ENCODE measurements around the gene CLTA.

The CLTA gene

GRCh38 chr9:36190388-36191289 lies at the start of gene CLTA:
Gene CLTA, plus strand, starts transcription at chr9:36190921. Its CDS starts 136 bp downstream, at chr9:36191057.
- DNase-seq (ENCODE audit: low read depth in 4 of 4, low spot score in 1 of 4) = peak; percentile 79 to 93 (median 84)

- DNase-seq (ENCODE audit: low read depth in 4 of 4, low spot score in 1 of 4) = no peak
These were observed 49.4 kb upstream of the CLTA start for GRCh38 chr9:36141288-36141687.

GRCh38 chr9:36141761-36142160 lies 49.0 kb upstream of the CLTA start:
- DNase-seq (ENCODE audit: low read depth in 4 of 4, low spot score in 1 of 4) = no peak

- no peak for DNase-seq (ENCODE audit: low read depth in 4 of 4, low spot score in 1 of 4)
These were observed 48.0 kb upstream of the CLTA start for GRCh38 chr9:36142510-36143244.

GRCh38 chr9:36143245-36143641 lies 47.5 kb upstream of the CLTA start:
- no peak for DNase-seq (ENCODE audit: low read depth in 4 of 4, low spot score in 1 of 4)

GRCh38 chr9:36144309-36145232 lies 46.1 kb upstream of the CLTA start:
- no peak for DNase-seq (ENCODE audit: low read depth in 4 of 4, low spot score in 1 of 4)

- DNase-seq (ENCODE audit: low read depth in 4 of 4, low spot score in 1 of 4) = no peak
These were observed 44.8 kb upstream of the CLTA start for GRCh38 chr9:36145970-36146369.

GRCh38 chr9:36146651-36147050 lies 44.1 kb upstream of the CLTA start:
- DNase-seq (ENCODE audit: low read depth in 4 of 4, low spot score in 1 of 4) = no peak

GRCh38 chr9:36147441-36148175 lies 43.1 kb upstream of the CLTA start:
- no peak for DNase-seq (ENCODE audit: low read depth in 4 of 4, low spot score in 1 of 4)

- DNase-seq (ENCODE audit: low read depth in 4 of 4, low spot score in 1 of 4) = peak in 2 of 4 experiments; percentile 32 to 56
These were observed 42.2 kb upstream of the CLTA start for GRCh38 chr9:36148311-36149051.

- DNase-seq (ENCODE audit: low read depth in 4 of 4, low spot score in 1 of 4) = no peak
These were observed 41.5 kb upstream of the CLTA start for GRCh38 chr9:36149197-36149596.

- DNase-seq (ENCODE audit: low read depth in 4 of 4, low spot score in 1 of 4) = no peak
These were observed 40.0 kb upstream of the CLTA start for GRCh38 chr9:36150574-36151315.

- DNase-seq (ENCODE audit: low read depth in 4 of 4, low spot score in 1 of 4) = peak; percentile 57 to 82 (median 72)
These were observed 39.2 kb upstream of the CLTA start for GRCh38 chr9:36151316-36152210.

- DNase-seq (ENCODE audit: low read depth in 4 of 4, low spot score in 1 of 4) = no peak
These were observed 37.8 kb upstream of the CLTA start for GRCh38 chr9:36152741-36153438.

- no peak for DNase-seq (ENCODE audit: low read depth in 4 of 4, low spot score in 1 of 4)
These were observed 37.0 kb upstream of the CLTA start for GRCh38 chr9:36153746-36154145.

- DNase-seq (ENCODE audit: low read depth in 4 of 4, low spot score in 1 of 4) = no peak
These were observed 36.3 kb upstream of the CLTA start for GRCh38 chr9:36154331-36154952.

GRCh38 chr9:36156116-36156515 lies 34.6 kb upstream of the CLTA start:
- DNase-seq (ENCODE audit: low read depth in 4 of 4, low spot score in 1 of 4) = no peak

Measured in stimulated activated CD4-positive, alpha-beta T cell treated with anti-CD3 and anti-CD28 coated beads, Interleukin-1b, Interleukin-23, amount 100 ng/mL, for 24 hours (primary cell).